ENCODE results near the gene TMEM119.
"Not testable (repeated sequence)": the region's sequence is repeated elsewhere in the genome, so short reads cannot be mapped to it uniquely, and the experiment has no call there.

The TMEM119 gene

DNA sequence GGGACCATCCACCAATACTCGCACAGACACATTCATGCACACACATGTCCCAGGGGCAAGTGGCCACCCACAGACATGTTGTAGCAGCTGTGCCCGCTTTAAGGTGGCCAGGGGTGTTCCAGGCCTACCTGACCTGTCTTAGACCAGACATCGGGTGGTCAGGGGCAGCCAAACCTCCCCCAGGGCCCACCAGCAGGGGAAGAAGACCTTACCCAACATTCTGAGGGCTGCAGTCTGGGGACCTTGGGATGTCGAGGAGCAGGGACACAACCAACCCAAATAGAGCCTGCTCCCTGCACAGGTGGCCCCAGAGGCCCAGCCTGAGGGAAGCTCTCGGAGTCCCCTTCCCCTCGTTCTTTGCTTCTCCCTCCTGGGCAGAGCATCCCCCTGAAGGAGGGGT lies 1.7 kb upstream of the TMEM119 start:
- no peak for DNase-seq

DNA sequence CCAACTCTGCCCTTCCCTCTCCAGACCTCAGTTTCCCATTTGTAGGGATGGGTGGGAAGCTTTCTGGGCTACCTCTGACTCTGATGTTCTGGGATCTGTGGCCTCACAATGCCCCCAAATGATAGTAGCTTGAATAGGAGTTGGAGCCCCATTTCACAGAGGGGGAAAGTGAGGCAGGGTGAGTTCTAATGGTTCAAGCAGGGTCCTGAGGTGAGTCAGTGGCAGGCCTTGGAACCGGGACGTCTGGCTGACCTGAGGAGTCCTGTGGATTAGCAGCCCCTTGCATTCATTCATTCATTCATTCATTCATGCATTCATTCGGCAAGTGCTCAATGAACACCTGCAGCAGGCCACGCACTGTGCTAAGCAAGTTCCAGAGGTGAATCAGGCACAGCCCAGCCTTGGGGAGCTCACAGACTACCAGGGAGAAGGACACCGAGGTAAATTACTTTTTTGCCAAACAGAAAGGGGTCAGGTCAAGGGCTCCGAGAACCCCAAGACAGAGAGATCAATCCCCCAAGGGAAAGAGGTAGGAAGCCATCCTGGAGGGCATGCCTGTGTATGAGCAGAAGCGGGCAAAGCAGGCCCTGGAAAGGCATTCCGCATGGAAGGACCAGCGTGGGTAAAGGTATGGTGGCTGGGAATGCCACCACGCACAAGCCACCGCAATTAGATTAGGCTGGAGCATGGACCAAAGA lies 818 bp upstream of the TMEM119 start:
- no peak for DNase-seq

DNA sequence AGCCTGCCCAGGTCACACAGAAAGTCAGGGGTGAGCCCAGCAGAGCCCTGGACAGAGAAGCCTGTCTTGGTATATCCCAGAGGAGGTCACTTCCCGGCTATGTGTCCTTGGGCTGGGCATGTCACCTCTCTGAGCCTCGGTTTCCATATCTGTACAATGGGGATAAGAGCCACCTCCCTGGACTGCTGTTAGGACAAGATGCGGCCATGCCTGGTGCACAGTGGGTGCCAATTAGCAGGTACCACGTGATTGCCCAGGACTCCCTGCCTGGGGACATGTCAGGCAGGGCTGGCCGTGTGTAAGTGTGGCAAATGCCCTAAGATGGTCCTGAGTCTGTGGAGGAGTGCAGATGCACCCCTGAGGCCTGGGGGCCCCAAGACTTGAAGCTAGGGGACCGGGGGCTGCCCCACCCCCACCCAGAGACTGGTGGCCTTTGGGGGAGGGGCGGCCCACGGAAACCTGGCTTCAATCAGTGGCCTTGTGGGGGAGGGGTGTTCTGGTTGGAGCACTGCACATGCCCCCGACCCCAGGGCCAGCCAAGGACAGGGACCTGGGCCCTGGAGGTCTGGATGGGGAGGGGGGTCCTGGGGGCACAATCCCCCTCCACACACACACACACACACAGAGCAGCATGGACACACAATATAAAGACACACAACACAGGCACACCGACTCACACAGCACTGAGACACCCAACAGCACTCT lies 878 bp downstream of the TMEM119 start:
- no peak for DNase-seq

DNA sequence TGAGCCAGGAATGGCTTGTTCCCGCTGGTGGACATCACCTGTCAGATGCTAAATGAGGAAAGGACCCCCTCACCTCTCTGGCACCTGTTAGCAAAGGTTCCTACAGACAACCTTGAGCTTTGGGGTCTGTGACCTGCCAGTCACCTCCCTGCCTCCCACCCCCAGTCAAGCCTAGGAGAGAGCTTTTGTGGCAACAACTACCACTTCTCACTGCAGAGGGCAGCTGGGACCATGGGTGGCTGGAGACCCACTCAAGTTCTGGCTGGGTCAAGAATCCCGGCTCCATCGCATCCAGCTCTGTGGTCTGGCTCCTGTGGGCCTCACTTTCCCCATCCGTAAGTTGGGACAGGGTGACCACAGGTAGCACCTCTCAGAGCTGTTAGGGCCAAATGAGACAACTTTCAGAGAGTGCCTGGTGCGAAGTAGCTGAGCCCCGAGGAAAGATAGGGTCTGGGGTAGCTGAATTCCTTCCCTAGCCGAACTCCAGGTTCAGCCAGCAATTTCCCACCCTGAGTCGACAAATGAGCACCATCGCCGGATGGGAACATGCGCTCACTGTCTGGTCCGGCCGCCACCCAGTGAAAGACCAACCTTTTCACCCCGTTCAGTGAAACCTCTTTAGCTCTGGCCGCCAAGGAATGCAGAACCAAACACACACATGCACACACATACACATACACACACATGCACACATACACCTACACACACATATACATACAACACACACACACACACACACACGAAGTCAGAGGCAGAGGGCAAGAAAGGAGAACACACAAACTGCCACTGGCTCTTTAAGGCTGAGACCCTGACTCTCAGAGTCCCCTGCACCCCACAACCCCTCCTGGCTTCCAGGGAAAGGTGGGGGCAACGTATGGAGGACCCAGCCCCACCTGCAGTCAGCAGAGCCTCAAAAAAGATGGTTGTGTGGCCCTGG lies 1.9 kb downstream of the TMEM119 start:
- DNase-seq = no peak

DNA sequence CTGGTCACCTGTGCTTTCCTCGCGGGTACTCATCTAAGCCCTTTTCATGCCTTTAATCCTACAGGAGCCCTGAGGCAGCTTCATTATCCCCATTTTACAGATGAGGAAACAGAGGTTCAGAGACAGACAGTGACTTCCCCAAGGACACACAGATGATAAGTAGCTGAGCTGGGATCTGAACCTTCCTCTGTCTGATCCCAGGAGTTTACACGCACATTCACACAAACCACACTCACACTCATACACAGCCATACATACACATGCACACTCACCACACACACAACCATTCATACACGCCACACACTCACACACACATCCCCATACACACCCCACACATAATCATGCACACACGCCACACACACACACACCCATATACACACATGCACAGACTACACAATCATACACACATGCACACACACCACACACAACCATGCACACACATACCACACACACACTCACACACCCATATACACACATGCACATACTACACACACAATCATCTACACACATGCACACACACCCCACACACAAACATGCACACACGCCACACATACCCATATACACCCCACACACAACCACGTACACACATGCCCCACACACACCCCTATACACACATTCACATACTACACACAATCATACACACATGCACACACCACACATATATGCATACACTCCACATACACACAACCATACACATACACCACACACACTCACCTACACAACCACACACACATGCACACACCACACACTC lies 2.7 kb downstream of the TMEM119 start:
- no peak for DNase-seq

DNA sequence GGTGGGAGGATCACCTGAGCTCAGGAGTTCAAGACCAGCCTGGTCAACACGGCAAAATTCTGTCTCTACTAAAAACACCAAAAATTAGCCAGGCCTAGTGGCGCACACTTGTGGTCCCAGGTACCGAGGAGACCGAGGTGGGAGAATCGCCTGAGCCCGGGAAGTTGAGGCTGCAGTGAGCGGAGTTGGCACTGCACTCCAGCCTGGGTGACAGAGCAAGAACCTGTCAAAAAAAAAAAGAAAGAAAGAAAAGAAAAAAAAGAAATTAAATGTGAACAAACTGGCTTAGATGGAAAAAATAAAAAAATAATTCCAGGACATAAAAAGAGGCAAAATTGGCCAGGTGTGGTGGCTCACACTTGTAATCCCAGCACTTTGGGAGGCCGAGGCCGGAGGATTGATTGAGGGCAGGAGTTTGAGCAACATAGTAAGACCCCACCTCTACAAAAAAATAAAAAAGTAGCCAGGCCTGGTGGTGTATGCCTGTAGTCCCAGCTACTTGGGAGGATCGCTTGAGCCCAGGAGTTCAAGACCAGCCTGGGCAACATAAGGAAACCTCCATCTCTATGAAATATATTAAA lies 3.5 kb downstream of the TMEM119 start:
- DNase-seq = no peak

DNA sequence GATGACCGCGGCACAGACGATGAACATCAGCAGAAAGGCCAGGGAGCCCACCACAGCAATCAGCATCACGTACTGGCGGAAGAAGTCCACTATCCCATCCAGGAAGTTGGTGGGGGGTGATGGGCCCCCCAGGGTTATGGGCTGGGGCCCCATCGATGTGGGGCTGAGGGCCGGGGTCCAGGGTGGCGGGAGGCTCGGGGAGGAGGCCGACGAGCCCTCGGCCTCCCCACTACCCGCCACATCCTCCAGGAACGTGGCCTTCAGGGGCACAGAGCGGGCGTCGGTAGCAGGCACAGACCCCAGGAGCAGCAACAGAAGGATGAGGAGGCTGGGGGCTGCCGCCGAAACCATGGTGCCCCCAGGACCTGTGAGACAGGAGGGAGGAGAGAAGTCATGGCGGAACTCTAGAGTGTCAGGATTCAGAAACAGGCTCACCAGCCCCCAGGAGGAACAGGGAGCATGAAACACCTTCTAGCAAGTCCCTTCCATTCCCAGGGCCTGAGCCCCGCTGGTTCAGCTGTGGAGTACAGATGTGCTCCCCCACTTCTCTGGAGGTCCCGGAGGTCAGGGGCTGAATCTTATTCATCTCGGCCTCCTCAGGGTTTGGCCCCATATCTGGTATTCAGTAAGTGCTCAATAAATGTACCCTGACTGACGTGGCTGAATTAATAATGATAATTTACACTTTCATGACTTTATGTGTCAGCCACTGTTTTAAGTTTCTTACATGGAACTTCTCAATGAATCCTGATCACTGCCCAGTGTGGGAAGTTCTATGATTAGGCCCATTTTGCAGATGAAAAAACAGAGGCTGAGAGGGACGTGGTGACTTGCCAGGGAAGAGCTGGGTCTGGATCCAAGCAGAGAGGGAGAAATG lies 5.6 kb downstream of the TMEM119 start:
- DNase-seq = no peak

DNA sequence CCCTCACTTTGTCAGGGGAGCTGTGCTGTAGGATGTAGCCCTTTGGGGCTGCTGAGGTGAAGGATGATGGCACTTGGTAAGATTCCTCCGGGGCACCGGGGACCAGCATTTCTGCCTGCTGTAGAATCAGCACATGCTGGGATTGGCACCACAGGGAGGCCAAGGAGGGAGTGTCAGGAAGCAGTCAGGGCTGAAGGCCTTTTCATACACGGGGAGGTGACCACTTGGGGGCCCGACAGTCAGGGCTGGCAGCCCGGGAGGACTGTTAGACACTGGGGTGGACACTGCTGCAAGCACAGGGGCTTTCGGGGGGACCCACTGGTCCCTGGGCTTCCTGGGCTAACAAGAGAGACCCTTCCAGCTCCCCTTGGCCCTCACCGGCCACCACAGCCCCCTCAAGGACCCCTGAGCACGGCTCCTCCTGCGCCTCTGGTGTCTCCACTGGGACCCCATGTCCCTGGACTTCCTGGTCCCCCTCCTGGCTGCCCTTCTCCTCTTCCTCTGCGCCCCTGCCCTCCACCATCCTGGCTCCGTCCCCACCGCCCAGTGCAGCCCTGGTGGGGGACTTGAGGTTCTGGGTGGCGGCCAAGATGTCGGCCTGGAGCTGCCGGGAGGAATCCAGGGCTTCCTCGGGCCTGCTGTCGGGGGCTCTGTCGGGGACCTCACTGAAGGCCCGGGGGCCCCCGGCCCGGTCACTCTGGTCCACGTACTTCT lies 6.5 kb downstream of the TMEM119 start:
- DNase-seq = no peak

DNA sequence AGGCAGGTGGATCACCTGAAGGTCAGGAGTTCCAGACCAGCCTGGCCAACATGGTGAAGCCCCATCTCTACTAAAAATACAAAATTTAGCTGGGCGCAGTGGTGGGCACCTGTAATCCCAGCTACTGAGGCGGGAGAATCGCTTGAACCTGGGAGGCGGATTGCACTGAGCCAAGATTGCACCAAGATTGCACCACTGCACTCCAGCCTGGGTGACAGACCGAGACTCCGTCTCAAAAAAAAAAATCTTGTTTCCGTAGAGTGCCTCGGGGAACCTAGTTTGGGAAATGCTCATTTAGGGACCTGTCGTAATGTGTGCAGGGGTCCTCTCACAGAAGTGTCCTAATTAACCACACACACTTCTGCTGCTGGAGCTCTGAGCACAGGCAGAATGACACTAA lies 7.4 kb downstream of the TMEM119 start:
- DNase-seq = not testable (repeated sequence)

DNA sequence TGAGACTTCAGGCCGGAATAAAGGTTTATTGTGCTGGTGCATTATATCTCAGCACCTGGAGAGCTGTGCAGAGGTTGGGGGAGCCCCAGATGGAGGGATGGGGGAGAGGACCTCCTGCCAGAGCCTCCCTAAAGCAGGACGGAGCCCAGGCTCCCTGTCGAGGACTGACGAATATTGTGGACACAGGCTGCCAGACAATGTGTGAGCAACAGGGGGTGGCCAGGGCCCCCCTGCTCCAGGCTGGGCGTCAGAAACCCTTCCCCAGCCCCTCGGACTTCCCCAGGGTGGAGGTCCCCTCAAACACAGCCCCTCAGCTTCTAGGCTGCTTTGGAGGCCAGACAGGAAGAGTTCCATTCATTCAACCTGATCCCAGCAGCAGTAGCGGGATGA lies 8.0 kb downstream of the TMEM119 start:
- DNase-seq = no peak

DNA sequence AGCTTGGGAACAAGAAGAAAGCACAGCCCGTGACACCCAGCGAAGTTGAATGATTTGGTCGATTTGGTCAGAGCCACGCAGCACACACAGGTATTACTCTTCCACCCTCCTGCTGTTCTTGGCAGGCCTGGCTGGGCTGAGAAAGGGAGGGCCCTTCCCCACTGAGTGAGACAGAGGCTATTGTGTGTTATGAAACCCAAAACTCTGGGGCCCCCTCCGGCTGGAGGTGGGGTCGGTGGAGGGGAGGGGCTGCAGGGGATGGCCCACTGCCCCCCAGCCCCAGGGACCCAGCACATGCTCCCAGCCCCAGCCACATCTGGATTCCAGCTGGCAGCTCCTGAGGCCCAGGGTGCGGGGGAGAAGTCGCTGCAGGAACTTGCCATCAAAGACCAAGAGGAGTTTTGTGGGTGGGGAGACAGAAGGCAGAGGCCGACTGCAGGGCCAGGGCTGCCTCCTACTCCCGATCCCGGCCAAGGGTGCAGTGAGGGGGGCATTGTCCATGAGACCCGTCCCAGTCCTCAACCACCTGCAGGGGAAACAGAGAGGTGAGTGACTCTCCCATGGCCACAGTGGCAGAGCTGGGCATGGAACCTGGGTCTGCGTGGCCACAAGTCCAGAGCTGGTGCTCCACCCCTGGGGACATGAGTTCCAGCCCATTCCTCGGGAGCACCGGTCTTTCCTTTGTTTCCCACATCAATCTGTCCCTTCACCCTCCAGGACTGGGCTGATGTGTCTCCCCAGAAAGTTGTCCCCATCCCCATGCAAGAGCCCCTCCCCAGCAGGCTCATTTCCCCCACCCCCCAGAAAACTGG lies 8.7 kb downstream of the TMEM119 start:
- DNase-seq = no peak

DNA sequence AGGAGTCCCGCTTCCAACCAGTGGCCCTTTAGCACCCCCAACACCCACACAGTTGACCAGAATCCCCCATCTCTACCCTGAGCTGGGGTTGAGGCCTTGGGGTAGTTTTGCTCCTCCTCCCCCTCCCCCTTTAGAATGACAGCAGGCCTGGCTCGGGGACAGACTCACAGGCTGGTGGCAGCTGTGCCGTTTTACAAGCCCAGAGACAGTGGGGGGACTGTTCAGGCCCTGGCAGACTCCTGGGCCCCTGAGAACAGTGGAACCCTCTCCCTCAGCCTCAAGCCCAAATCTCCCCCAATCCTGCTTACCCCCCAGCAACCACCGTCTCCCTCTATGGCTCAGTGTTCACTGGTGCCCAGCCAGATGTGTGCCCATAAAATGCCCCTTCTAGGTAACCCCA lies 10.1 kb downstream of the TMEM119 start:
- no peak for DNase-seq

DNA sequence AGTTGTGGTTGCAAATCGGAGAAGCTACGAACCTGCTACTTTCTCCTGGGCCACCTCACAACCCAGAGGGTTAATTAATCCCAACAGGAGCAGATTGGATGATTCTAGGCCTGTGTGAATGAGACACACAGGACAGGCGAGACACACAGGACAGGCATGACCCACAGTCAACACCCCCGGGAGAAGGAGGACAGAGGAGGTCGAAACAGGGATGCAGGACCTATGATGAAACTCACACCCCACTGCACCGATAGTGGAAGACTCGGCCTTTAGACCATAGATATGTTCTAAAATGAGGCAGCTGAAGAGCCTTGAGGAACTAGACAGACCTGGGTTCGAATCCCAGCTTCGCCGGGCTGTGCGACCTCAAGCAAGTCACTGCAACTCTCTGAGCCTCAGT lies 11.6 kb downstream of the TMEM119 start:
- no peak for DNase-seq

DNA sequence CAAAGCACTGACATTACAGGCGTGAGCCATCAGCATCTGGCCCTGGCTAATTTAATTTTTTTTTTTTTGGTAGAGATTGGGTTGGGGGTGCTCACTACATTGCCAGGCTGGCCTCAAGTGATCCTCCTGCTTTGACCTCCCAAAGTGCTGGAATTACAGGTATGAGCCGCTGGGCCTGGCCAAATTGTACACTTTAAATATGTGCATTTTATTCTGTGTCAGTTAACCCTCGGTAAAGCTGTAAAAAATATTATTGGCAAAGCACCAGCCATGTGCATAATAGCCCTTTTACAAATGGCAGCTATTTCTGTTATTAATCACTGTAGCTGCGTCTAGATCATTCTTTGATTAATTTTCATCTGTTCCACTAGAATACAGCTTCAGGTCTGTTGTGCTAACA lies 12.0 kb downstream of the TMEM119 start:
- no peak for DNase-seq

DNA sequence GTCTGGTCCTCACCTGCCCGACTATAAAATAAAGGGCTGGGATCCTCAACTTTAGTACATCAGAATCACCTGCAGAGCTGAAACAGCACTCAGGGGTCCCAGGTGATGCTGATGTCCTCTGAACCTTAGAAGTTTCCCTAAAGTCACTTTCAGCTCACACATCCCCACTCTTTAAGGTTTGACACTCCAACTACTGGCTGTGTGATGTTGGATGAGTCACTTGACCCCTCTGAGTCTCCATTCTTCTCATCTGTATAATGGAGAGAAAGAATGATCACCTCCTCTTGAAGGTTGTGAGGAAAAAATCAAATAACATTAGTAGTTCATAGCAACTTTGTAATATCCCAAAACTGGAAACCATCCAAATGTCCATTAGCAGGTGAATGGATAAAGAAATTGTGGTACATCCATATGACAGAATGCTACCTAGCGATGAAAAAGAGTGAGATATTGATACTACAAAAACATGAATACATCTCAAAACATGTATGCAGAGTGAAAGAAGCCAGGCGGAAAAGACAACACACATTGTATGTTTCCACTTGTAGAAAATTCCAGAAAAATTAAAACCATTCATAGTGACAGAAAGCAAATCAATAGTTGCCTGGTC lies 13.3 kb downstream of the TMEM119 start:
- no peak for DNase-seq

DNA sequence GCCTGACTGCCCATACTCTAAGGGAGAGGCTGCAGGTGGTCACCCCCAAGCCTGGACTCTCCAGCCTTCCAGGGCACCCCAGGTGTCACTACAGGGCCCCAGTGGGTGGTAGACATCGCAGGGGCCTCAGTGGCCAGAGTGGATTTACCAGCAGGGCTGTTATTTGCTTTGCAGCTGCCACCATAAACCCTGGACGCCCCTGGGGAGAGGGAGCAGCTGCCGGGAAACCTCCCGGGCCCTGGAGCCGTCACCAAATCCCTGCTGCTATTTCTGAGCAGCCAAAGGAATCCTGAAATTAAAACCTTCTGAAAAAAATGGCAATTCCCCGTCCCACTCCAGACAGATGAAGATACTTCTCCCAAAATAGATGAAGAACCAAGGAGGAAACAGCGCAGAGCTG lies 13.9 kb downstream of the TMEM119 start:
- DNase-seq = no peak

DNA sequence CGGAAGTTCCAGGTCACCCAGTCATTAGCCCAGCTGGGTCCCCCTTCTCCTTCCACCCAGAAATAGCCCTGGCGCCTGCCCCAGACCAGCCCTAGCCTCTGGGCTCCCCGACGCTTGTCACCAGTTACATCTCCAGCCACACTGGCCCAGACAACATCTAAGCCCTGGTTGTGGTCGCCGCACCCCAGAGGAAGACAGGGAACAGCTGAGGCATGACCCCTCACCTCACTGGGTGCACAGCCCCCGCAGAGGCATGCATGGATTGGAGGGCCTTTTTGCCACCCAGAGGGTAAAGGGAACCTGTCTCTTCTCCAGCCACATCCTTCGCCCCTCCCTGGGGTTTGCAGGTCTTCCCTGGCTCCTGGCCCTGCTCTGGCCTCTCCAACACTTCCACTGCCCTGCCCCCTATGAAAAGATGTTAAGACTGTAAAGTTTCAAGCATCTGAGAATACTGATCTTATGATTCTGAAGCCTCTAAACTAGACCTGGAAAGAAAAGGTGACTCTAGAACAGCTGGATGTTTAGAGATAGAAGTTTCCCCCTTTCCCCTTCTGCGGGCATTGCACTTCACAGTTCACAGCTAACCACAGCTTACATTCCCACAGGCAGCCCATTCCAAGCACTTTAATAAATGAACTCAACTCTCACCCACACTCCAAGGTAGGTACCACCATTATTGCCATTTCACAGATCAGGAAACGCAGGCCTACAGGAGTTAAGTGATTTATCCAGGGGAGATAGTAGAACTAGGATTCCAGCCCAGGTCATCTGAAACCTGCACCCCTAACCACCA lies 14.7 kb downstream of the TMEM119 start:
- DNase-seq = no peak

DNA sequence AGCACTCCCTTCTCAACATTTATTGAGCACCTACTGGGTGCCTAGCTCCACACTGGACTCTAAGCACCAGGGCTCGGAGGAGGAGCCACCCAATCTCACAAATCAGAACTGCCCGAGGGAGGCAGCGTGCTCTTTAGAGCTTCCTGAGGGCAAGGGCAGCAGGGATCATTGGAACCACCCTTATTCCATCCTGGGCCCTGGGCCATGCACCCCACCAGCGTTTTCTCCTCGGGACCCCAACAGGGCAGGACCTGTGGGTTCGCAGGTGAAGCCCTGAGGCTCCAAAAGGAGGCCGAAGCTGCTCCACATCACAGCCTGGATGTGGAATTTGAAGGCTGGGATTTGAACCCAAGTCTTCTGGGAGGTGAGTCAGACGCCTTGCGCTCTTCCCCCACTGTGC lies 15.4 kb downstream of the TMEM119 start:
- no peak for DNase-seq

Data from stimulated activated naive CD4-positive, alpha-beta T cell (primary cell).